Endothelial cell of umbilical vein (primary cell): ENCODE data around the gene ALG12. TPM values are rescaled to one million over a fixed set of nuclear protein-coding genes. Genes with fewer than 3 reads are reported as not detected.

ENCODE experiments used
- BruUV-seq: library from RNA; stranded (reverse); fragments of 400-500 nt; replicated peaks from 2 replicates; lab custom pipeline; 2021; lab: Mats Ljungman, UMichigan
- CTCF ChIA-PET: fragments of 300-600, 350-600 bp; sonication (Branson Sonifier 250); formaldehyde crosslinking; loops from one replicate; lab custom pipeline; 2021; ENCODE audit warnings: antibody characterized with exemption, inconsistent platforms; lab: Charles Lee
- POLR2A ChIA-PET: fragments of 300-600, 350-600 bp; sonication (Branson Sonifier 250); formaldehyde crosslinking; loops from one replicate; lab custom pipeline; 2021; ENCODE audit warnings: antibody characterized with exemption, inconsistent platforms; lab: Charles Lee
- DNase-seq: peaks from one replicate; pipeline ENCODE4 v3.0.0-alpha.2; 2011; ENCODE audit warnings: low read depth, low spot score
- FAIRE-seq: peaks from 2 replicates; lab custom pipeline; 2011; peaks lifted over from hg19 to GRCh38; lab: Jason Lieb, UNC
- H2AFZ ChIP-seq: 2 replicates; pipeline ENCODE4 v1.6.0; 2012; ENCODE audit warnings: low read depth, low read length, control low read depth, inconsistent platforms
- H3K27ac ChIP-seq: 2 replicates; pipeline ENCODE4 v1.5.1; 2011; ENCODE audit warnings: low read depth, mild to moderate bottlenecking, control low read depth, low read length, moderate library complexity; ENCODE audit not compliant: insufficient read depth
- H3K27me3 ChIP-seq, 2 experiments: 2 replicates each; pipeline versions ENCODE4 v1.6.0 to v1.6.1; 2011; ENCODE audit warnings: low read length in 2 of 2, mixed read lengths in 1 of 2; ENCODE audit not compliant: control insufficient read depth in 2 of 2, insufficient read depth in 2 of 2
- H3K36me3 ChIP-seq, 2 experiments: 2 replicates in 1 of 2; 3 replicates in 1 of 2; pipeline ENCODE4 v1.5.1; 2011; ENCODE audit warnings: low read length in 2 of 2, mild to moderate bottlenecking in 1 of 2, moderate library complexity in 1 of 2; ENCODE audit not compliant: control insufficient read depth in 2 of 2, insufficient read depth in 2 of 2; ENCODE audit errors: extremely low read depth in 1 of 2
- H3K4me1 ChIP-seq: 3 replicates; pipeline ENCODE4 v1.5.1; 2011; ENCODE audit warnings: mild to moderate bottlenecking, low read length; ENCODE audit not compliant: control insufficient read depth, insufficient read depth; ENCODE audit errors: extremely low read depth
- H3K4me2 ChIP-seq: 2 replicates; pipeline ENCODE4 v1.6.1; 2011; ENCODE audit warnings: low read length, control low read depth, mixed read lengths; ENCODE audit not compliant: insufficient read depth
- H3K4me3 ChIP-seq, 3 experiments: fragments of 200-600 bp in 1 of 3; sonication (generic), shearing (Covaris generic) in 1 of 3; replicated peaks in 1 of 3; 2 replicates each; pipeline ENCODE4 v1.5.1; 2011 to 2016; ENCODE audit warnings: control low read depth in 3 of 3, low read length in 3 of 3, mild to moderate bottlenecking in 2 of 3, inconsistent platforms in 1 of 3, low read depth in 1 of 3, moderate library complexity in 1 of 3; ENCODE audit not compliant: insufficient read depth in 1 of 3
- H3K79me2 ChIP-seq: 2 replicates; pipeline ENCODE4 v1.6.0; 2012; ENCODE audit warnings: low read length, inconsistent platforms; ENCODE audit not compliant: control insufficient read depth, insufficient read depth
- H3K9ac ChIP-seq: replicated peaks from 2 replicates; pipeline ENCODE3; 2011; ENCODE audit warnings: low read length, control low read depth; ENCODE audit not compliant: insufficient read depth; ENCODE audit errors: extremely low read depth
- H3K9me1 ChIP-seq: replicated peaks from 3 replicates; pipeline ENCODE4 v1.6.0; 2011; ENCODE audit warnings: mild to moderate bottlenecking, low read length; ENCODE audit not compliant: control insufficient read depth, insufficient read depth; ENCODE audit errors: extremely low read depth
- H3K9me3 ChIP-seq: replicated peaks from 2 replicates; pipeline ENCODE4 v1.5.1; 2012; ENCODE audit warnings: low read length, inconsistent platforms; ENCODE audit not compliant: control insufficient read depth, insufficient read depth
- H4K20me1 ChIP-seq: replicated peaks from 2 replicates; pipeline ENCODE3; 2011; ENCODE audit warnings: mild to moderate bottlenecking, low read length; ENCODE audit not compliant: control insufficient read depth, insufficient read depth; ENCODE audit errors: extremely low read depth
- CTCF ChIP-seq, 2 donors: IDR thresholded peaks; 1 replicate in 1 of 2; 2 replicates in 1 of 2; pipeline ENCODE4 v1.5.1; 2011; ENCODE audit warnings: low read length in 2 of 2, mild to moderate bottlenecking in 2 of 2, moderate library complexity in 2 of 2, control low read depth in 1 of 2, inconsistent platforms in 1 of 2, low read depth in 1 of 2; ENCODE audit not compliant: insufficient read depth in 1 of 2; ENCODE audit errors: extremely low read depth in 1 of 2
- EZH2 ChIP-seq: IDR thresholded peaks from 2 replicates; pipeline ENCODE4 v1.6.1; 2012; ENCODE audit warnings: borderline replicate concordance, low read depth, mild to moderate bottlenecking, moderate library complexity, low read length, inconsistent platforms; ENCODE audit not compliant: severe bottlenecking
- FOS ChIP-seq: IDR thresholded peaks from 2 replicates; pipeline ENCODE4 v1.6.1; 2011; ENCODE audit warnings: mild to moderate bottlenecking, low read length, moderate library complexity, borderline replicate concordance; ENCODE audit not compliant: insufficient read depth
- GATA2 ChIP-seq: IDR thresholded peaks from 2 replicates; pipeline ENCODE4 v1.7.0; 2011; ENCODE audit warnings: low read depth, mild to moderate bottlenecking, moderate library complexity, mixed read lengths, low read length; ENCODE audit not compliant: insufficient read length, insufficient read depth
- JUN ChIP-seq: IDR thresholded peaks from 2 replicates; pipeline ENCODE4 v1.6.1; 2011; ENCODE audit warnings: borderline replicate concordance, low read depth; ENCODE audit not compliant: insufficient read length, insufficient read depth
- MAX ChIP-seq: IDR thresholded peaks from 2 replicates; pipeline ENCODE4 v1.6.1; 2011; ENCODE audit not compliant: insufficient read depth, insufficient read length
- MYC ChIP-seq: IDR thresholded peaks from one replicate; pipeline ENCODE4 v1.6.1; 2011; ENCODE audit warnings: mild to moderate bottlenecking, low read depth, low read length
- POLR2A ChIP-seq: IDR thresholded peaks from 2 replicates; pipeline ENCODE4 v1.6.1; 2012; ENCODE audit warnings: low read depth, mild to moderate bottlenecking, control low read depth, low read length
- POLR2AphosphoS5 ChIP-seq: IDR thresholded peaks from 2 replicates; pipeline ENCODE4 v1.6.1; 2012; ENCODE audit warnings: low read depth, mild to moderate bottlenecking, control low read depth, low read length, moderate library complexity; ENCODE audit not compliant: insufficient read depth
- dilution Hi-C: fragments of 300-500 bp; cut with MboI; formaldehyde crosslinking; loops from one replicate; pipeline ENCODE4 v1.15.0; 2019; ENCODE audit warnings: low sequenced_read_pairs; ENCODE audit not compliant: extremely low pct_ligation_motif_present
- intact Hi-C: fragments of 100-400 bp; cut with micrococcal nuclease; formaldehyde crosslinking; loops from one replicate; pipeline ENCODE4 v1.10.0; 2022
- polyA plus RNA-seq, 4 experiments: library from polyadenylated mRNA; depleted of rRNA in 3 of 4; stranded (reverse) in 3 of 4; unstranded in 1 of 4; fragments of >200 nt; gene quantifications; 2 replicates each; pipeline versions ENCODE4 v1.2.1 to v1.2.3, GENCODE V29; 2011 to 2012; ENCODE audit warnings: missing spikeins in 1 of 4
- total RNA-seq: library from RNA; stranded (reverse); gene quantifications from 2 replicates; pipeline ENCODE4 v1.2.3, GENCODE V29; 2021

The ALG12 gene
- total and polyA plus RNA-seq, 2 donors (not counting 3 experiments of a cell fraction or from before 2014, with no cell fraction given) = 14.6 to 18.0 TPM

GRCh38 chr22:49953027-49953679 lies 34.9 kb upstream of the ALG12 start:
- H3K36me3 ChIP-seq = no peaks in the 10 kb centered on the region
- no peak for FAIRE-seq
- POLR2A ChIA-PET = interaction anchor here (0.6 to 1.0 kb wide), 2 partner anchors 16 to 21 kb away, joined by 4 to 5 read pairs; no protein-coding TSS in a partner anchor

More at GRCh38 chr22:49953027-49953679, 34.9 kb upstream of the ALG12 start:
- CTCF ChIA-PET = interaction anchor here (1.2 kb wide), 1 partner anchor 10 kb away, joined by 3 read pairs; no protein-coding TSS in a partner anchor
- Histone ChIP-seq H4K20me1 (no peaks in the 10 kb centered on the region), H3K27ac (no peak overlapping the region), H3K27me3 (no peaks in the 10 kb centered on the region), H3K4me2 (no peak overlapping the region), H3K4me3 (no peak overlapping the region), H3K4me1 (peaks cover 10% of the 10 kb centered on the region), H3K9ac (no peak overlapping the region), H3K9me3 (no peaks in the 10 kb centered on the region), H2AFZ (no peak overlapping the region), H3K9me1 (no peaks in the 10 kb centered on the region), H3K79me2 (no peaks in the 10 kb centered on the region)
- dilution Hi-C loops (no loop called here), intact Hi-C loops (no loop called here)
- no peak for TF ChIP-seq CTCF (IDR thresholded peaks at IDR 0.05; ENCODE audit: extremely low read depth in 1 of 2, insufficient read depth in 1 of 2, low read depth in 1 of 2, low read length in 2 of 2)
- TF ChIP-seq MAX = no peak
- TF ChIP-seq MYC = no peak
- no peak for TF ChIP-seq POLR2AphosphoS5
- no peak for TF ChIP-seq JUN
- no peak for TF ChIP-seq EZH2
- no peak for TF ChIP-seq FOS
- no peak for TF ChIP-seq POLR2A
- TF ChIP-seq GATA2 = no peak
- no peak for DNase-seq
- BruUV-seq = no TSS peak
